Stimulated activated CD4-positive, alpha-beta T cell treated with anti-CD3 and anti-CD28 coated beads, Interleukin-15, amount 100 ng/mL, for 1 hour (primary cell): Measurements from ENCODE around the gene CHAF1A.

Experiments used
- DNase-seq, 2 donors: peaks; one replicate each; pipeline ENCODE4 v3.0.0-alpha.2; 2020; ENCODE audit warnings: low read depth in 1 of 2, low spot score in 1 of 2

The CHAF1A gene

DNA sequence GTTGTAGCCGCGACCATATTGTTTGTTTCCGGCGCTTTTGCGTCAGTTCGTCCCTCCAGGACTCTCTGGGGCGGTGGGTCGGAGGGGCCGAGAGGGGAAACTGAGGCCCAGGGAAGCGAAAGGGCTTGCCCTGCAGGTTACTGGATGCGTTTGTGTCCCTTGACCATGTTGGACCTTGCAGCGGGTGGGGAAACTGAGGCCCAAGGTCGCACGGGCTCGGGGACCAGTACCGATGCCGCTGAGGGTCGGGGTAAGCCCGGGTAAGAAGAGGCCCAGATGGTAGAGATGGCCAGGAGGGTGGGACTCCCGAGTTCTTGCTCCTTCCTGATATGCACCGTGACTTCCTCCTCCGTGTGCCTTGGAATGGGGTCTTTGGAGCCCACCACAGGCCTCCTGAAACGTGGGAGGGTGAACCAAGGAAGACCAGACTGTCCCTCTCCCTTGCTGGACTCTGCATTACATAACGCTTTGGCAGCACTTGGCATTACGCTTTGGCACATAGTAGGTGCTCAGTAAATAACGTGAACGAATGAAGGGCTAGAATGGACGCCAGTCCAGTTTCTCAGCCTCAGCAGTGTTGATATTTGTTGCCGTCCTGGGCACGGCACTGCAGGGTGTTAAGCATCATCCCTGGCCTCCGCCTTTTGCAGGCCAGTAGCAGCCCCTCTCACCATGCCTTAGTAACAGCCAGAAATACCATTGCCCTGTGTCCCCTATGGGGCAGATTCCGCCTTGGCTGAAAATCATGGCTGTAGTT, 743 bp downstream of the CHAF1A start:
- DNase-seq, result no peak

DNA sequence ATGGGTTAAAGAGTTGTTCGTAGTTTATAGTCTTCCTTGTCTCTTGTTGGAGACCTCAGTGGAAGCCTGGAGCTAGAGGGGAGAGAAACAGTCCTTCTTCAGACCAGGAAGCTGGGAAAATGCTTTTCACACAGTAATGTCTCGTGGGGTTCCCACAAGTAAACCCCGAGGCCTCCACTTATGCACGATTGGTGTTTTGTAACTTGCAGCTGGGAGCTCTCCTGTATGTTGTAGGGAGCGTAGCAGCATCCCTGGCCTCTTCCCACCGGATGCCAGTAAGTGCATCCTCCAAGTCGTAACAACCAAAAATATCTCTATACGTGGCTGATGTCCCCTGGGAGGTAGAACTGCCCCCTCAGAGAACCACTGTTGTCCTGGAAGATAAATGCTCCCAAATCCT, 3.5 kb downstream of the CHAF1A start:
- no peak for DNase-seq

DNA sequence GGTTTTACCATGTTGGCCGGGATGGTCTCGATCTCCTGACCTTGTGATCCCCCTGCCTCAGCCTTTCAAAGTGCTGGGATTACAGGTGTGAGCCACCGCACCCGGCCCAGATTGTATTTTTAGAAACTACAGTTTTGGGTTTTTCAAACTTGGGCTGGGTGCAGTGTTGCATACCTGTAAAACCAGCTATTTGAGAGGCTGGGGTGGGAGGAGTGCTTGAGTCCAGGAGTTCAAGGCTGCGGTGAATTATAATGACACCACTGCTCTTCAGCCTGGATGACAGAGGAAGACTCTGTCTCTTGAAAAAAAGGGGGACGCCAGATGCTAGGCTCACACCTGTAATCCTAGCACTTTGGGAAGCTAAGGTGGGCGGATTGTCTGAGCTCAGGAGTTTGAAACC, 4.2 kb downstream of the CHAF1A start:
- no peak for DNase-seq

DNA sequence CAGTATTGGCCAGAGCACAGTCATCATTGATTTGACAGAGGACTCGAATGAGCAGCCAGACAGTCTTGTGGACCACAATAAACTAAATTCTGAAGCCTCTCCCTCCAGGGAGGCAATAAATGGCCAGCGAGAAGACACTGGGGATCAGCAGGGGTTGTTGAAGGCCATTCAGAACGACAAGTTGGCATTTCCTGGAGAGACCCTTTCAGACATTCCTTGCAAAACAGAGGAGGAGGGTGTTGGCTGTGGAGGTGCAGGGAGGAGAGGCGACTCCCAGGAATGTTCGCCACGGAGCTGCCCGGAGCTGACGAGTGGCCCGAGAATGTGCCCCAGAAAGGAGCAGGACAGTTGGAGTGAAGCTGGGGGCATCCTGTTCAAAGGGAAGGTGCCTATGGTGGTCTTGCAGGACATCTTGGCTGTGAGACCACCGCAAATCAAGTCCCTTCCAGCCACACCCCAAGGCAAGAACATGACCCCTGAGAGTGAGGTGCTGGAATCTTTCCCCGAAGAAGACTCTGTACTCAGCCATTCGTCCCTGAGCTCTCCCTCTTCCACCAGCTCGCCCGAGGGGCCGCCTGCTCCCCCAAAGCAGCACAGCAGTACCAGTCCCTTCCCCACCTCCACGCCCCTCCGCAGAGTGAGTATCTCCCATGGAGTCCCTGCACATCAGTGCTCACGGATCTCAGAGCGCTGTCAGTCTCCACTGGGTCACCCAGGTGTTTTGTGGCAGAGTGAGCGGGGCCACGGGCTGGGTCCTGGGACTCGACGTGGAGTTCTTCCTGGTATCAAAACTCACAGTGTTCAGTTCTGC, 6.9 kb downstream of the CHAF1A start:
- no peak for DNase-seq

DNA sequence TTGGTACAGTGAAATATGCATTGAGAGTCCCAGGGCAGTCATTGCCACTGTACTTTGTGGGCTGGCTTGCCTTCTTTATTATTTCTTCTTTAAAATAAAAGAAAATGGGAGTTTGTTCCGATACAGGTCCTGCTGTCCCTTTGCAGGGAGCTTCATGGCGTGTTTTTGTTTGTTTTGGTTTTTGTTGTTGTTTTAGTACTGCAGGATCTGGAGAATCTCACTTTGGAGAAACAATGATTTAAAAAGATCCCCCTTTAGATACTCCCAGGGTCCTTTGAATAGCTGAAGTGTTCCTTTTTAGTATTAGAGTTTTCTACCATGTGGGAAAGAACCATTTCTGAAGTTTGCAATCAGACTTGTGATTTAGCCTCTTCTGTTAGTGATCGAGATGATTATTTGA, 11.1 kb downstream of the CHAF1A start:
- no peak for DNase-seq

DNA sequence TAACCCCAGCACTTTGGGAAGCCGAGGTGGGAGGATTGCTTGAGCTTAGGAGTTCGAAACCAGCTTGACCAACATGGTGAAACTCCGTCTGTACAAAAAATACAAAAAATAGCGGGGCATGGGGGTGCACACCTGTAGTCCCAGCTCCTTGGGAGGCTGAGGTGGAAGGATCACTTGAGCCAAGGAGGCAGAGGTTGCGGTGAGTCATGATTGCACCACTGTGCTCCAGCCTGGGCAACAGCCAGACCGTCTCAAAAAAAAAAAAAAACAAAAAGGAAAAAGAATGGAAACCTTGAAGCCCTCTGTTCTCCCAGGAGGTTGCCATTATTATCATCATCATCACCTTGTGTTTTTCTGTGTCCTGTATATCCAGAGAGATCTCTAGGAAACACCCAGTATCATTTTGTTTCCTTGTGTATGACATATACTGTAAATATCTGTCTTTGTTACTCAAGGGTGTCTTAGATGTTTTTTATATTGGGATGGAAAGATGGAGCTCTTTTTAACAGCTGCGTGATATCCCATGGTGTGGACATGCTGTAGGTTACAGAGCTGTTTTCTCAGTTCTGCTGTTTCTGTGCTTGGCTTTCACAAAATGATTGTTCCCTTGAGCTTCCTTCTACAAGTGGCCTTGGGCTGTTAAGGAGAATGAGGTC, 11.8 kb downstream of the CHAF1A start:
- no peak for DNase-seq

DNA sequence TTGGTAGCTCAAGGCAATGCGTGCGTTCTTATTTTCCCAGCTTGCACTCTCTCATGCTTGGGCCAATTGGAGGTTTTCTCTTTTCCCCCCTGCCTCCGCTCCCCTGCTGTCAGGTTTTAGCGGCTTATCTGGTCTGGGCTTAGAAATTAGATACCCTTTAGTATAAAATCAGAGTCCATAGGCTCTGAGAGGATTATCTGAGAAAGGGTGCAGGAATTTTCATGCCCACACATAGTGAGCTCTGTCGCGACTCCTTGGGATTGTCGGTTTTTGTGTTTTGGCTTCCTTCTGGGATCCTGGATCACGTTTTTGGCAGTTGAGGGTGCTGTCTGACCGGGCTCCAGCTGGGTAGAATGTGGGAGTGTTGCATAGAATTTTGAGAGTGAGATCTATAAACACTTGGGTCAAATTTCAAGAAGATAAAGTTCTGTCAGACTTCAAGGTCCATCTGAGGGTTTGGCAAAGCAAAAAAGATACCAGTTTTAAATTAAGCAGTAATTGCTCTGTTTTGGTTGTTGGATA, 12.4 kb downstream of the CHAF1A start:
- DNase-seq, result no peak

DNA sequence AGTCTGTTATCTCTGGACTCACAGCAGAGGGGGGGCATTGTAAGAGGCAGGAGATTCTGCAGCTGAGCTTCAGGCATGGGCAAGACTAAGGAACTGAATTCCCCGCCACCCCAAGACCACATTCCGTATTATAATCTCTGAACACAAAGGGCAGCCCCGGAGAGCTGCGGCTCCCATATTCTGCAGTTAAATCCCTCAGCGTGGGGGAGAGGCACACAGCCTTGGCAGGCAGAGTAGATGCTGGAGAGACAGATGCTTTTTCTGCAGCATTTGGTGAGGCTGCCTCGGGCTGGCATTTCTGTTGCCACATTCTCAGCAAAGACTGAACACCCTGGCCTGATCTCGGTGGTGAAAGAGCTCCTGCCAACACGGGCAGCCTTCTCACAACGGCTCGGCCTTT, 12.9 kb downstream of the CHAF1A start:
- no peak for DNase-seq

DNA sequence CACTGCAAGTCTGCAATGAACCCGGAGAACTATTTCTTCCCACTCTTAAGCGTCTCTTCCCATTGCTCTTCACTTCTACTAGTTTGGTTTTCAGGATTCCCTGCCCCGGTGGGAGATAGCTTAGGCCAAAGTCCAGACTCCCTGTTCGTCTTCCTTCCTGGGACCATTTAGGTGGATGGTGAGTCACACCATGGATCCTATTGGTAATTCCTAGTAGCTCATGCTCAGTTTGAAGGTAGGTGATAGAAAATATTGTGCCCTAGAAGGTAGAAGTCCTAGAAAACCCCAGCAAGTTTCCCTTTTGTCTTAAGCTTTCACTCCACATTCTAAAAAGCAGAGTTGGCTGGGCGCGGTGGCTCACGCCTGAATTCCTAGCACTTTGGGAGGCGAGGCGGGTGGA, 13.8 kb downstream of the CHAF1A start:
- no peak for DNase-seq

DNA sequence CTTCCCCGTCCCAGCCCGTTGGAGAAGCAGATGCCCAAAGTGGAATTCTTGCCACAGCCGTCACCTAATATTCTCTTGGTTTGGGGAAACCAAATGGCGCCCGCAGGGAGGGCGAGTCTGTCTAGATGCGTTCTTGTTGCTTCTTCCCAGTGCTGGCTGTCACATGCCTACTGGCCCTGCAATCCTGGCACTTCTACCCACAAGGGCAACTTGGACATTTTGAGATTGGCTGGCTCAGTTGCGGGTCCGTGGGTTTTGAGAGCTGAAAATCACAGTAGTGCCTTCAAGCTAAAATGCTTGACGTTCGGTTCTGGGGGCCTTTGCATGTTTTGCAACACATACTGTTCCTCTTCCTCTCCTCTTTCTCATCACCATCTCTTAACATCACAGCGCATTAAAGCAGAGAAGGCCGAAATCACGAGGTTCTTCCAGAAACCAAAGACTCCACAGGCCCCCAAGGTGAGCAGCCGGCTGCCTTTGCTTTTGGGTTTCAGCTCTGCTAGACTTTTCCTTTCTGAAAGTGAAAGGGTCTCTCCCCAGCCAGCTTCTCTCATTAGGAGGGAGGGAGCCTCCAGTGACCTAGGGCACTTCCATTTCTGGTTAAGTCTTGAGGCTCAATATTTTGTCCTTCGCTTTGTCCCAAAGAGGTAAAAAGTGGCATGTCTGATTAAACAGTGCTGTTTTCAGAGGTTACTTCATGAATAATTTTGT, 21.1 kb downstream of the CHAF1A start:
- no peak for DNase-seq

DNA sequence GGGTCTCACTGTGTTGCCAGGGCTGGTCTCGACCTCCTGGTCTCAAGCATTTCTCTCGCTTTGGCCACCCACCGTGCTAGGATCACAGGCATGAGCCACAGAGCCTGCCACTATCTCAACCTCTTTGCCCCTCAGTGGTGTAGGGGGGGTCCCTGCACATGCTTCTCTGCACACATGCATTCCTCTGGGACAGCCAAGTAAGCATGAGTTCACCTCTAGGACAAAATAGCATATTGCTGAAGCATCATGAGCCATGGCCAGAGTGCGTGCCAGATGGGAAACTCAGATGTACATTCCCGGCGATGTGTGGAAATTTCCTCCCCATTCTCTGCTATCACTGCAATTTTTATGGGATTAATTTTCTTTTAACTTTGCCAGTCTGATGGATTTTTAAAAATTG, 23.1 kb downstream of the CHAF1A start:
- DNase-seq, result no peak

DNA sequence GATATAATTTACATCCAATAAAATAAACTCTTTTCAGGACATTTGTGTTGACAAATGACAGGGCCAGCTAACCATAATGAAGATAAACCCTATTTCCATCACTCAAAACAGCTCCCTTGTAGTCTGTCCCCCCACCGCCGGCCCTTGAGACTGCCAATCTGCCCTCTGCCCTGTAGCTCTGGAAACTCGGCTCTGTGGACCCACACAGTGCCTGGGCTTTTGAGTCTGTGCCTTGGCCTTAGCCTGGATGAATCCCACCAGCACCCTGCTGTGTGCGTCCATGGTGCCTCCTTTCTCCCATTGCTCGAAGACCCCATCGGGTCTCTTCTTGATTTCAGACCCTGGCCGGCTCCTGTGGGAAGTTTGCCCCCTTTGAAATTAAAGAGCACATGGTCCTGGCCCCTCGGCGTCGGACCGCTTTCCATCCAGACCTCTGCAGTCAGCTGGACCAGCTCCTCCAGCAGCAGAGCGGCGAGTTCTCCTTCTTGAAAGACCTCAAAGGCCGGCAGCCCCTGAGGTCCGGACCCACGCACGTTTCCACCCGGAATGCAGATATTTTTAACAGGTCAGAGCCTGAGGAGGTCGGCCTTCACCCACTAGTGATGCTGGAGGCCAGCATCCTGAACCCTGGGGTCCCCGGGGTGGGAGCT, 26.0 kb downstream of the CHAF1A start:
- no peak for DNase-seq

DNA sequence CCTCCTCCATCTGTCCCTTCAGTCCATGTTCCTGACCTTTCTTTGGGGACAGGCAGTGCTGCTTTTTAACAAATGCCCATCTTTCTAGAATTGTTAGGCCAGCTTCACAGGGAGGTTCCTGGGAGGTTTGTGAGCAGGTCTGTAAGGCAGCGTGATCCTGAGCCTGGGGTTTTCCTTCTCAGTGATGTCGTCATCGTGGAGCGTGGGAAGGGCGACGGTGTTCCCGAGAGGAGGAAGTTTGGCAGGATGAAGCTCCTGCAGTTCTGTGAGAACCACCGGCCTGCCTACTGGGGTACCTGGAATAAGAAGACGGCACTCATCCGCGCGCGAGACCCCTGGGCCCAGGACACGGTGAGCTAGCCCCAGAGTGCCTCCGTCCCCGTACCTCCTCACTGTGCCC, 26.8 kb downstream of the CHAF1A start:
- no peak for DNase-seq

DNA sequence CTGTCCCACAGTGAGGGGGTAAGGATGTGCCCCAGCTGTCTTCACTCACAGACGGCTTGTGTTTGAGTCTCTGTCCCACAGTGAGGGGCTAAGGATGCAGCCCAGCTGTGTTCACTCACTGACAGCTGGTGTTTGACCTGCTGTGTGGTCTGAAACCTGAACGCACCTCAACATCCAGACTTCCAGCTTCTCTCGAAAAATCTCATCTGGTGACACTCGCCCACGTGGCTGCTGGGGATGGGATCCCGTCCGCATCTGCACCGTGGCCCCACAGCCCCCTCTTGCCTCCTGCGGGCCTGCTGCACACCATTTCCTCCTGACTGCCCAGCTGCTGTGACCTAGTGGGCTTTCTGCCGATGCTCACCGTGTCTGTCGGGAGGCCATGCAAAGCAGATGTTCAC, 27.3 kb downstream of the CHAF1A start:
- no peak for DNase-seq

DNA sequence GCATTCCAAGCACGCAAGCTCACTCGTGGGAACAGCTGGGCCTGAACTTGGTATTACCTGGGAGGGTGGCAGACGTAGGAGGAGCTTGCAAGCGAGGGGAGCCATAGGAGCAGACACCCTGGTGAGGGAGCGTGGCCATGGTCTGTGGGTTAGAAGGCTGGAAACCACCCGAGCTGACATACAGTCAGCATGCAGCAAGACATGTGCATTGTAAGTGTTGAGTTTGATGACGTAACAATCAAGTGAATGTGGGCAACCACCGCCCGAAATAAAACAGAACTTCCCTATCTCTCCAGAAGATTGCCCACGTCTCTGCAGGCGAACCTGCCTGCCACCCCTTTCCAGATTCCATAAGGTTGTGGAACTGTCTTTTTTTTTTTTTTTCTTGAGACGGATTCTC, 28.3 kb downstream of the CHAF1A start:
- no peak for DNase-seq

DNA sequence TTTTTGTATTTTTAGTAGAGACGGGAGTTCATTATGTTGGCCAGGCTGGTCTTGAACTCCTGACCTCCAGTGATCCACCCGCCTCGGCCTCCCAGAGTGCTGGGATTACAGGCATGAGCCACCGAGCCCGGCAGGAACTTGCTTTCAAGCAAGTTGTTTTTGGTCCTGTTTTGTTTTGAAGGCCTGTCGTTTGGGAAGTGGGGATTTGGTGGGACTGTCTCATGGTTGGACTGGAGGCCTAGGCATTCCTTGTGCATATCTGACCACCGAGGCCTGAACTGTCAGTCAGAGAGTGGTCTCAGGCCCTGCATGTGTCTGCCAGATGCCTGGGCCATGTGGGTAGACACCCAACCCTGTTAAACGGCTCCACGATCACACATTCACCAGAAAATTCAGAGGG, 28.9 kb downstream of the CHAF1A start:
- no peak for DNase-seq

DNA sequence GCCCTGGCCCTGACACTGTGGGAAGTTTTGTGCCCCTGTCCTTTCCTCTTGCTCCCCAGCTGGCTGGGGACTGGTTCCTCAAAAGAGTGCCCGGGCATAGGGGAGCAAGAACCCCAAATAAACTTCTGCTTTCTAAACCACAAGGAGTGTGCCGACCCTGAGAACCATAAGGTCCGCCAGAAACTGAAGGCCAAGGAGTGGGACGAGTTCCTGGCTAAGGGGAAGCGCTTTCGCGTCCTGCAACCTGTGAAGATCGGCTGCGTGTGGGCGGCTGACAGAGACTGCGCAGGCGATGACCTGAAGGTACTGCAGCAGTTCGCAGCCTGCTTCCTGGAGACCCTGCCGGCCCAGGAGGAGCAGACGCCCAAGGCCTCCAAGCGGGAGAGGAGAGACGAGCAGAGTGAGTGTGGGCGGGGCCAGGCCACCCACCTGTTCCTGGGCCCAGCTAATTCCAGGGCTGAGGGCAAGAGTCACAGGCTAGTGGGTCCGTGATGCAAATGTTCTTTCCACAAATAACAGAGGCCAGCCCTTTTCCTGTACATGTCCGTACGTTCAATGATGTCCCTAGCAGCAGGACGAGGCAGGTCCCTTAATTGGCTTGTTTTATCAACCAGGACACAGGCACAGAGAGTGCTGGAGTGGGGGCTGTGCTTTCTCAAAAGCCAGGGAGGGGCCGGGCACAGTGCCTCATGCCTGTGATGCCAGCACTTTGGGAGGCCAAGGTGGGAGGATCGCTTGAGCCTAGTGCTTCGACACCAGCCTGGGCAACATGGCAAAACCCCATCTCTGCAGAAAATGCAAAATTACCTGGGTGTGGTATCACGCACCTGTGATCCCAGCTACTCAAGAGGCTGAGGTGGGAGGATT, 29.6 kb downstream of the CHAF1A start:
- DNase-seq, result no peak

DNA sequence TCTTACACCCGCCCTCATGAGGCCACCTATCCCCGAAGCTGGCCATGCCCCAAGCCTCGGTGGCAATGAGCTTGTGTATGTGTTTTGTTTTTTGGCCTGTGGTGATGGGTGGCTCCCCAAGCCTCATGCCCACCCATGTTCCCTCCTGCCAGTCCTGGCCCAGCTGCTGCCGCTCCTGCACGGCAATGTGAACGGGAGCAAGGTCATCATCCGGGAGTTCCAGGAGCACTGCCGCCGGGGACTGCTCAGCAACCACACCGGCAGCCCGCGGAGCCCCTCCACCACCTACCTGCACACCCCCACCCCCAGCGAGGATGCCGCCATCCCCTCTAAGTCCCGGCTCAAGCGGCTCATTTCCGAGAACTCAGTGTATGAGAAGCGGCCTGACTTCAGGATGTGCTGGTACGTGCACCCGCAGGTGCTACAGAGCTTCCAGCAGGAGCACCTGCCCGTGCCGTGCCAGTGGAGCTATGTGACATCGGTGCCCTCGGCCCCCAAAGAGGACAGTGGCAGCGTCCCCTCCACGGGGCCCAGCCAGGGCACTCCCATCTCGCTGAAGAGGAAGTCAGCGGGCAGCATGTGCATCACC, 30.6 kb downstream of the CHAF1A start:
- DNase-seq, result no peak

DNA sequence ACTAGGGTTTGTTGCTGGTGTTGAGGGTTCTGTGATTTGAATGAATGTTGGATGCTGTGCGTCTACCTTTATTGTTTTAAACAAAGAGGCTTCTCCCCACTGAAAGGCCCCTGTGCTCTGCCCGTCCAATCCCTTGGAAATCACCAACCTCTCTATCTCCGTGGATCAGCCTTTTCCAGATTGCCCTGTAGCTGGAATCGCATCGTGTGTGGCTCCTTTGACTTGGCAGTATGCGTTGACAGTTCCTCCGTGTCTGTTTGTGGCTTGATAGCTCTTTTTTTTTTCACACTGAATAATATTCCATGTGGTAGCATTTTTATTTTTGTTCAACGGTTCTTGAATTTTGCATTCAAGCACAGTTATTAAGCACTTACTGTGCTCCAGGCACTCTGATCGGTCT, 32.0 kb downstream of the CHAF1A start:
- no peak for DNase-seq

DNA sequence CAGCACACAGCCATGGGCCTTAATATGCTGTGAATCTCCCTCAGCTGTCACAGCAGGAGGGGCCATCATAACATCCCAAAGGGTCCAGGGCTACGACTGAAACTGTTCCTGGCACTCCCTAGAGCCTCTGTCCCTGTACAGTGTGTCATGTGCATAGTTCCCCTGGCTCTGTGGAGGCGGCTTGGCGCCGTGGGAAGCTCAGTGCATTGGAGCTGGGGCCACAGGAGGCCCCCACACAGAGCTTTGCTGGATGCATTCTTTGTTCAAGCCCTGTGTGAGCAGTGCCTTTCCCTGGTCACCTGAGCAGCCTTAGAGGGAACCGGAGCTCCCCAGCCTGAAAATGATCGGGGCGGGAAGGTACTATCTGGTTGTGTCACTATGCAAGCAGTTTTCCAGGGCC, 33.8 kb downstream of the CHAF1A start:
- no peak for DNase-seq
